Measurements from ENCODE around the gene EVPL.

The EVPL gene

GRCh38 chr17:76038050-76038449, 10.9 kb upstream of the EVPL start:
- no peak overlapping the region; the same call in 1 of the 2 replicates for H3K4me3 ChIP-seq
- no peak overlapping the region for H3K9ac ChIP-seq (ENCODE audit: insufficient read length)
- no peak for TF ChIP-seq EZH2 (IDR thresholded peaks at IDR 0.05)
- TF ChIP-seq FOXP2 (optimal IDR thresholded peaks at IDR 0.05; ENCODE audit: control extremely low read depth, extremely low read length, insufficient read depth): no peak
- no peak for TF ChIP-seq POLR2AphosphoS5 (IDR thresholded peaks at IDR 0.05; ENCODE audit: borderline replicate concordance, low read depth, low read length)

GRCh38 chr17:76036497-76037261, 9.6 kb upstream of the EVPL start:
- H3K36me3 ChIP-seq (ENCODE audit: insufficient read depth, low read length): peaks cover 34% of the 10 kb centered on the region
- no peak for DNase-seq (ENCODE audit: low read depth, low spot score)
- no peaks in the 10 kb centered on the region for H3K9me3 ChIP-seq (ENCODE audit: low read depth, low read length)
- TF ChIP-seq POLR2AphosphoS5 (IDR thresholded peaks at IDR 0.05; ENCODE audit: borderline replicate concordance, low read depth, low read length) (no peak), FOXP2 (optimal IDR thresholded peaks at IDR 0.05; ENCODE audit: control extremely low read depth, extremely low read length, insufficient read depth) (no peak), EZH2 (IDR thresholded peaks at IDR 0.05) (no peak)
- no peak overlapping the region for H3K4me3 ChIP-seq
- H3K27ac ChIP-seq: no peak overlapping the region
- no peak overlapping the region for H3K9ac ChIP-seq (ENCODE audit: insufficient read length)

More at GRCh38 chr17:76038050-76038449, 10.9 kb upstream of the EVPL start:
- peaks cover 40% of the 10 kb centered on the region for H3K36me3 ChIP-seq (ENCODE audit: insufficient read depth, low read length)
- no peak for DNase-seq (ENCODE audit: low read depth, low spot score)
- H3K9me3 ChIP-seq (ENCODE audit: low read depth, low read length): no peaks in the 10 kb centered on the region
- H3K27ac ChIP-seq: peak overlapping the region; percentile 77

- Histone ChIP-seq H3K36me3 (ENCODE audit: insufficient read depth, low read length) (peaks cover 14% of the 10 kb centered on the region), H3K9ac (ENCODE audit: insufficient read length) (no peak overlapping the region), H3K27ac (no peak overlapping the region), H3K9me3 (ENCODE audit: low read depth, low read length) (no peaks in the 10 kb centered on the region), H3K4me3 (no peak overlapping the region)
- no peak for DNase-seq (ENCODE audit: low read depth, low spot score)
- TF ChIP-seq POLR2AphosphoS5 (IDR thresholded peaks at IDR 0.05; ENCODE audit: borderline replicate concordance, low read depth, low read length) (no peak), FOXP2 (optimal IDR thresholded peaks at IDR 0.05; ENCODE audit: control extremely low read depth, extremely low read length, insufficient read depth) (no peak), EZH2 (IDR thresholded peaks at IDR 0.05) (no peak)
Measured at GRCh38 chr17:76034428-76035350, 7.6 kb upstream of the EVPL start.

- H3K27ac ChIP-seq: no peak overlapping the region
- no peak overlapping the region for H3K4me3 ChIP-seq
- no peaks in the 10 kb centered on the region for H3K36me3 ChIP-seq (ENCODE audit: insufficient read depth, low read length)
- no peak overlapping the region for H3K9ac ChIP-seq (ENCODE audit: insufficient read length)
- no peak for DNase-seq (ENCODE audit: low read depth, low spot score)
- TF ChIP-seq FOXP2 (optimal IDR thresholded peaks at IDR 0.05; ENCODE audit: control extremely low read depth, extremely low read length, insufficient read depth): no peak
- TF ChIP-seq POLR2AphosphoS5 (IDR thresholded peaks at IDR 0.05; ENCODE audit: borderline replicate concordance, low read depth, low read length): no peak
- TF ChIP-seq EZH2 (IDR thresholded peaks at IDR 0.05): no peak
- no peaks in the 10 kb centered on the region for H3K9me3 ChIP-seq (ENCODE audit: low read depth, low read length)
Measured at GRCh38 chr17:76033139-76033538, 6.0 kb upstream of the EVPL start.

GRCh38 chr17:76032780-76033108, 5.6 kb upstream of the EVPL start:
- no peak for DNase-seq (ENCODE audit: low read depth, low spot score)
- no peak overlapping the region for H3K9ac ChIP-seq (ENCODE audit: insufficient read length)
- H3K9me3 ChIP-seq (ENCODE audit: low read depth, low read length): no peaks in the 10 kb centered on the region
- no peak overlapping the region for H3K27ac ChIP-seq
- H3K36me3 ChIP-seq (ENCODE audit: insufficient read depth, low read length): no peaks in the 10 kb centered on the region
- H3K4me3 ChIP-seq: no peak overlapping the region
- TF ChIP-seq FOXP2 (optimal IDR thresholded peaks at IDR 0.05; ENCODE audit: control extremely low read depth, extremely low read length, insufficient read depth): no peak
- no peak for TF ChIP-seq EZH2 (IDR thresholded peaks at IDR 0.05)
- TF ChIP-seq POLR2AphosphoS5 (IDR thresholded peaks at IDR 0.05; ENCODE audit: borderline replicate concordance, low read depth, low read length): no peak

GRCh38 chr17:76032073-76032779, 5.1 kb upstream of the EVPL start:
- no peaks in the 10 kb centered on the region for H3K36me3 ChIP-seq (ENCODE audit: insufficient read depth, low read length)
- no peak for DNase-seq (ENCODE audit: low read depth, low spot score)
- TF ChIP-seq FOXP2 (optimal IDR thresholded peaks at IDR 0.05; ENCODE audit: control extremely low read depth, extremely low read length, insufficient read depth) (no peak), EZH2 (IDR thresholded peaks at IDR 0.05) (no peak), POLR2AphosphoS5 (IDR thresholded peaks at IDR 0.05; ENCODE audit: borderline replicate concordance, low read depth, low read length) (no peak)
- H3K9me3 ChIP-seq (ENCODE audit: low read depth, low read length): no peaks in the 10 kb centered on the region
- H3K9ac ChIP-seq (ENCODE audit: insufficient read length): no peak overlapping the region
- H3K4me3 ChIP-seq: no peak overlapping the region
- no peak overlapping the region for H3K27ac ChIP-seq

- Histone ChIP-seq H3K9ac (ENCODE audit: insufficient read length) (no peak overlapping the region), H3K4me3 (no peak overlapping the region), H3K9me3 (ENCODE audit: low read depth, low read length) (no peaks in the 10 kb centered on the region), H3K27ac (no peak overlapping the region), H3K36me3 (ENCODE audit: insufficient read depth, low read length) (no peaks in the 10 kb centered on the region)
- TF ChIP-seq EZH2 (IDR thresholded peaks at IDR 0.05): no peak
- no peak for TF ChIP-seq FOXP2 (optimal IDR thresholded peaks at IDR 0.05; ENCODE audit: control extremely low read depth, extremely low read length, insufficient read depth)
- no peak for TF ChIP-seq POLR2AphosphoS5 (IDR thresholded peaks at IDR 0.05; ENCODE audit: borderline replicate concordance, low read depth, low read length)
- no peak for DNase-seq (ENCODE audit: low read depth, low spot score)
Measured at GRCh38 chr17:76026714-76027158, 370 bp downstream of the EVPL start.

- no peak for TF ChIP-seq FOXP2 (optimal IDR thresholded peaks at IDR 0.05; ENCODE audit: control extremely low read depth, extremely low read length, insufficient read depth)
- no peak for TF ChIP-seq POLR2AphosphoS5 (IDR thresholded peaks at IDR 0.05; ENCODE audit: borderline replicate concordance, low read depth, low read length)
- no peak for TF ChIP-seq EZH2 (IDR thresholded peaks at IDR 0.05)
- no peak overlapping the region for H3K27ac ChIP-seq
- H3K9me3 ChIP-seq (ENCODE audit: low read depth, low read length): no peaks in the 10 kb centered on the region
- DNase-seq (ENCODE audit: low read depth, low spot score): no peak
- no peak overlapping the region for H3K4me3 ChIP-seq
- no peak overlapping the region for H3K9ac ChIP-seq (ENCODE audit: insufficient read length)
- H3K36me3 ChIP-seq (ENCODE audit: insufficient read depth, low read length): no peaks in the 10 kb centered on the region
Measured at GRCh38 chr17:76025294-76025693, 1.8 kb downstream of the EVPL start.

All from SK-N-MC (cell line).